HG03135 (cell line): ENCODE data around the gene TMEM94.

Source experiments
- ATAC-seq: cut with Tn5 transposase; IDR thresholded peaks from one replicate; pipeline ENCODE4 v1.9.1; 2021; ENCODE audit warnings: mild to moderate bottlenecking, moderate library complexity; ENCODE audit not compliant: unreplicated experiment

The TMEM94 gene

GRCh38 chr17:75524269-75524969 is 68.0 kb downstream of the TMEM94 start:
- ATAC-seq: no peak

GRCh38 chr17:75524970-75525805 is 68.8 kb downstream of the TMEM94 start, which contains the start of gene LLGL2:
TSS of gene LLGL2 (plus strand) at chr17:75525697. CDS start at chr17:75543427, 17,730 bp downstream.
- peak; percentile 80 for ATAC-seq

DNA sequence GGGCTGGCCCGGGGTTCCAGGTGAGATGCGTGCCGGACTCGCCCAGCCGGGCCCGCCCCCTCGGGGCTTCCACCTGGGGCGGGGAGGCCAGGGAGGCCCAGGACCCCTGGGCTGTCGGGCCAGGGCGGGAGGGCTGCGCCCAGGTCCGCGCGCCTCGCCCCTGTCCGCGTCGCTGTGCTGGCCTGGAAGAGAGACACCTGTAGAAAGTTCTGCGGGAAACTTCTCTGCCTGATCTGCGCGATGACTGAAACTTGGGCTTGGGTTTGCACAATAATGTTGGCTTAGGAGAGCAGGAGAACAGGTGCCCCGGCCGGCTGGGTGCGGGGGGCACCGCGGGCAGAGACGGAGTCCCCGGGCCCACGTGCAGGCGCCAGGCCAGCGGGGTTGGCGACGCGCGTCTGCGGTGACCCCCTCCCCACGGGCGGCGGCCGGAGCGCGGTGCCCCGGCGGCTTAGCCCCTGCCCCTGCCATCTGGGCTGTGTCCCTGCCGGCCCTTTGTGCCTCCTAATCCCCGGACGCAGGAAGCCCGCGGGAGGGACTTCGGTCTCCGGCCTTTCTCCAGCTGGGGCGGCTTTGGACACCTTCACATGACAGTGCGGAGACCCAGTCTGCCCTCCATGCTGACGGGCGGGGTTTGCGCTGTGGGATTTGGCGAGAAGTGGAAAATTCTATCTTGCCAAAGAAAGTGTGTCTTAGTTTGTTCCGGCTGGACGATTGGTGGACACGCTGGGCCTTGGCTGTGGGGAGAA is 69.5 kb downstream of the TMEM94 start:
- peak; percentile 8 for ATAC-seq

DNA sequence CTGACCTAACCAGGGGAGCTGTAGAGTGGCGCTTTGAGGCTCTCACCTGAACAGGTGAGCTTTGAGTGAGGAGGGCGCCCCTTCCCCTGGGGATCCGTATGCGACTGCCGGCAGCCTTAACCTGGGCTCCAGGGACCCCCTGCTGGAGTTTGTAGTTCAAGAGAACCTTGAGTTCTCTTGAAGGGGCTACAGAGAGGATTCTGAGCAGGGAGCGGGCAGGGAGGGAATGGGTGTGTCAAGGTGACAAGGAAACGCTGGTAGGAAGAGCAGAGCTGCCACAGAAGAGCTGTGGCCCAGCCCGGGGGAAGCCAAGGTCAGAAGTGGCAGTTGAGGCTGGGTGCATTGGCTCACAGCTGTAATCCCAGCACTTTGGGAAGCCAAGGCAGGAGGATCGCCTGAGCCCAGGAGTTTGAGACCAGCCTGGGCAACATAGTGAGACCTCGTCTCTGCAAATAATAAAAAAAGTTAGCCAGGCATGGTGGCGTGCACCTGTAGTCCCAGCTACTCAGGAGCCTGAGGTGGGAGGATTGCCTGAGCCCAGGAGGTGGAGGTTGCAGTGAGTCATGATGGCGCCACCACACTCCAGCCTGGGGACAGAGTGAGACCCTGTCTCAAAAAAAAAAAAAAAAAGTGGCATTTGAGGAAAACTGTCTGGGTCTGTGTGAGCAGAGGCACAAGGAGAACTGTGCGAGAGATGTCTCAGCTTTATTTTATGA is 70.3 kb downstream of the TMEM94 start:
- no peak for ATAC-seq

DNA sequence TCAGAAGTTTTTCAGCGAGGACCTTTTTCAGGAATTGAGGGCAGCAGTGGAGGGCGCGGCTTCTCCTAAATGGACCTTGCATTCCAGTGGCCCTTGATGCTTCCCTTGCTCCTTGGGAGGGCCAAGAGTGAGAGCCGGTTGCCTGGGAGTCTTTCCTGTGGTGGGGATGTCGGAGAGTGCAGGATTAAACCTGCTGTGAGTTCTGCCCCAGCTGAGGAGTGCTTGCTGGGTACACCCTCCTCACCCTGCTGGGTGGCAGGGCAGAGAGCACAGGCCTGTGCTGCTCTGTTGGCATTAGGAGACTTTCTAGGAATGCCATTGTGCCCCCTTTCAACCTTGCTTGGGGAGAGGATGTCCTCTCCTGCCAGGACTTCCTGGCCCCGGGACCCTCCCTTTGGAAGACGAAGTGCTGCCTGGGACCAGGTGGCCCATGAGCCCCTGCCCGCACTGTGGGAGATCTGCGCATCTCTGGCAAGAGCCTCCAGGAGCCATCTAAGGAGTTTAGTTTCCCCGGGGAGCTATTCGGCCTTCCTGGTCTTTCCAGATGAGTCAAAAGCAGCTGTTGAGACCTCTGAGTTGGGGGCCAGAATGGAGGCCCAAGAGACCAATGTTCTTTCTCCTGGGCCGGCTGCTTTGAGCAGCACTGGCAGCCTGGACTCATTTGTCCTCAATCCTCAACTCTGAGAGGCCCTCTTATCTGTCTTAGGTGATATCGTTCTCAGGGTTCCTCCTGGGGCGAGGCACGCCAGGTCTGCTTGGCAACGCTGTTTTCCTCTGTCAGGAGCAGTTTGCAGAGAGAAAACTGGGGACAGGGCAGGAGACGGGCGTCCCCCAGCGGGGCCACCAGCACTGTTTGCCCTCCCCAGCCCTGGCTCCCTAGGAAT is 74.6 kb downstream of the TMEM94 start:
- no peak for ATAC-seq

DNA sequence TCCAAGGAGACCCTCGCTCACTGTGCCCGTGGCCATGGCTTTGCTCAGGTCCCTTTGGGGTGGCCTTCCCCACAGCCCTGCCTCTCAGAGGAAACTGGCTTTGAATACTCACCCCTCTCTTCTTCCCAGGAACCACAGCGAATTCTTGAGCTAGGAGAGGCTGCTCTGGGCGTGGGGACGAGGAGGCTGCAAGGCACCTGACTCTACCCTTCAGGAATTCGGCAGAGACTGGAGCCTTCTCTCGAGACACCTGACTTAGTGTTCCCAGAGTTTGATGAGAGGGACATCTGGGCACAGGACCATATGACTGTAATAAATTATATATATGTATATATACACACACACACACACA is 75.3 kb downstream of the TMEM94 start:
- ATAC-seq: no peak

DNA sequence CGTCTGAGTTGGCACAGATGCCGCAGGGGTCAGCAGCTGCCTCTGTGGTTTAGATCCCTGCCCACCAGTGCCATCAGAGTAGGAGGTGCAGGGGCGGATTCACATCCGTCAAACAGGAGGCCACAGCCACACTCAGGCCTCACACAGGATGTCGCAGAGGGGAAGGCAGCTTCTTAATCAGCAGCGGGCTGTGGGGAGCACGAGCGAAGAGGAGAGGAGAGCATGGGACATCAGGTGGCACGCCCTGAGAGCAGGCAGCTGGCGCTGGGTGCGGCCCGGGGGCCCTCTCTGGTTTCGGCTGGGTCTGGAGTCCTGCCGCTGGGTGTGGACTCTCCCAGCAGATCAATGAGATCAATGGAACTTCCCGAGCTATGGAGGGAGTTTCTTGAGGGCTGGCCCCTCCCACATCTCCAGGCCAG is 78.7 kb downstream of the TMEM94 start:
- ATAC-seq: no peak

- no peak for ATAC-seq
Observed at GRCh38 chr17:75535871-75536270, 79.4 kb downstream of the TMEM94 start.

GRCh38 chr17:75536366-75536765 is 79.9 kb downstream of the TMEM94 start:
- ATAC-seq: no peak

GRCh38 chr17:75539967-75540729 is 83.7 kb downstream of the TMEM94 start:
- ATAC-seq: no peak

DNA sequence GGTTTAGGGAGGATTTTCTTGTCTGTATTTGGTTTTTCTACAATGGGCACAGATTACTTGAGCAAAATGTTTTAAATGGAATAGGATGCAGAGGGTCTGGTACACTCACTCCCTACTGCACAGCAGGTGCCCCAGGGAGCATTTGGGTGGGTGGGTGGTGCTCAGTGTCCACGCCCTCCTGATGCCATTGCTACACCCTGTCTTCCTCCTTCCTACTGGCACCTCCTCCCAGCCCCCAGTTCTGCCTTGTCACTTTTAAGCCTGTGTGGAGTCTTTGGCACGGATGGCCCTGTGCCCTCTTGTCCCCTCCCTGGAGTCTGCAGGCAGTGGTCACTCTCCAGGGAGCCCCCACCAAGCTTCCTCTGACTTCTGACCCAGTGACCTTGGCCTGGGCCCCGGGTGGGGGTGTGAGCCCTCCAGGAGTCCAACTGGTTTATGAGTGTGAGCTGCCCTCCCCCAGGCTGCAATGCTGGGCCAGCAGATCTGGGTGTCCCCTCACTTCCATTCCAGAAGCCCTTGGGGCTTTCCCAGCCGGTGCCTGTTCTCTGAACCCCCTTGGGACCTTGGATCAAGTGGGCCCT is 84.6 kb downstream of the TMEM94 start:
- no peak for ATAC-seq

DNA sequence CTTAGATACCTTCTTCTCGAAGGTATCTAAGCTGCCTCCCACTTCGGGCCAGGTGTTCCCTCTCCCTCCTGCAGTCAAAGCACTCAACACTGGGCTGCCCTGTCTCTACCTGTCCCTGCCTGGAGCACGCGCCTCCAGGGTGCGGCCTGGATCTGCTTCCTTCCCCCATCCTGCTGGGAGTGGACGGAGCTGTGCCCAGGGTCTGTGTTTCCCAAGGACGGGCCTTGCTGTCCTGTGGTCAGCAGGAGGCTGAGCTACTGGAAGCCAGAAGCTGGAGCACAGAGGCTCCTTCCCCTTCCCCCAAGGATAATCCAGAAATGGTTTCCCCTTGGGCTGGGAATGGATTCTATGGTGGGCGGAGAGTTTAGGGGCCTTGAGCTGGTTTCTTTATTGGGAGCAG is 85.8 kb downstream of the TMEM94 start:
- ATAC-seq: no peak

DNA sequence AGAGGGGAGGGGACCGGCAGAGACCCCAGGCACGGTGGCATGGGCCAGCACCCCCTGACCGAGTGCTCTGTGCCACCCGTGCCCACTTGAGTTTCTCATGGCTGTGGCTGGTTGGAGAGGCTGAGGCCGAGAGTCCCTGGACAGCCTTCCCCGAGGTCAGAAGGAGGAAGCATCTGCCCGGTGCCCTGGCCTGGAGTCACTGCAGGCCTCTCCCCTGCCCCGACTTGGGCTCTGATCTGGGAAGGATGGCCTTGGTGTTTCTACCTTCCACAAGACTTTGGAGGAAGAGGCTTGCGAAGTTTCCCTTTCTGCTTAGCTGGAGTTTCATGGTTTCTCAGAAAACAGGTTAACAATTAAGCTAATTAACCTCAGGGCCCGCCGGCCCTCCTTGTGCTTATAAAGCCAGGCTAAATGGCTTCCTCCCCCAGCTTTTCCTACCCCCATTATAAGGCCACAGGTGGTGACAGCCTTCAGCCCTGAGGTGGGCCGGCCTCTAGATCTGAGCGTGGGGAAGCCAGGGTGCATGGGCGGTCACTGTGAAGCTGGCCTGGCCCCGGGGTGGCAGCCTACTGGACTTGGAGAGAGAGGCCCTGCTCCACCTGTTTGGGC is 86.4 kb downstream of the TMEM94 start:
- ATAC-seq: no peak

- no peak for ATAC-seq
Observed at GRCh38 chr17:75544250-75544649, 87.8 kb downstream of the TMEM94 start.

GRCh38 chr17:75546181-75546580 is 89.7 kb downstream of the TMEM94 start:
- no peak for ATAC-seq

- ATAC-seq: no peak
Observed at GRCh38 chr17:75547091-75547490, 90.7 kb downstream of the TMEM94 start.

DNA sequence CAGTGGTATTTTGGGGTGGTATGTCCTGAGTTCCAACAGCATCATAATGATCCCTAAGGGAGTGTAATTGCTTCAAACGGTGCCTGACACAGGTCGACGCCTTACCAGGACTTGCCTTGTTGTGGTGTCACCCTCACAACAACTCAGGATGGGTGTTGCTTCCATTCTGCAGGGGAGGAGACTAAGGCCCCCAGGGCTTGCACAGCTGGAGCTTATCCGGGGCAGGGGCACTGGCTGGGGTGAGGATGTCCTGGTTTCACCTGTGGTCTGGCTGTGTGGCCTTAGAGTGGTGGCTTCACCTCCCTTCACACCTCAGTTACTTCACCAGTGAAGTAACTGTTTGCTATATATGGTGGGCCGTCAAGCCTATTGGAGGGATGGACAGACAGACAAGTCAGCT is 92.4 kb downstream of the TMEM94 start:
- no peak for ATAC-seq
